Chondrocyte (in vitro differentiated cells): Measurements from ENCODE around the gene CLDN2. TPM values are rescaled to one million over a fixed set of nuclear protein-coding genes. Genes with fewer than 3 reads are reported as not detected.

Experiments used
- DNase-seq: peaks from one replicate; pipeline ENCODE4 v3.0.0; 2021; ENCODE audit warnings: mixed read lengths, low spot score
- H3K27ac Mint-ChIP-seq: one replicate; pipeline ENCODE4 v1.8.0; 2021; ENCODE audit warnings: mild to moderate bottlenecking, moderate library complexity, mixed read lengths; ENCODE audit not compliant: unreplicated experiment
- H3K27me3 Mint-ChIP-seq: 2 replicates; pipeline ENCODE4 v1.8.0; 2021; ENCODE audit warnings: low read depth, mixed read lengths
- H3K36me3 Mint-ChIP-seq: 2 replicates; pipeline ENCODE4 v1.8.0; 2021; ENCODE audit warnings: low read depth, mixed read lengths
- H3K4me1 Mint-ChIP-seq: 2 replicates; pipeline ENCODE4 v1.8.0; 2021; ENCODE audit warnings: low read depth, mild to moderate bottlenecking, mixed read lengths
- H3K4me3 Mint-ChIP-seq: one replicate; pipeline ENCODE4 v1.8.0; 2021; ENCODE audit warnings: mild to moderate bottlenecking, moderate library complexity, mixed read lengths; ENCODE audit not compliant: unreplicated experiment
- H3K9me3 Mint-ChIP-seq: 2 replicates; pipeline ENCODE4 v1.8.0; 2021; ENCODE audit warnings: low read depth, mixed read lengths
- total RNA-seq: library from RNA; stranded (reverse); gene quantifications from 3 replicates; pipeline ENCODE4 v1.2.1, GENCODE V29; 2021
- TF ChIP-seq, protein P1 (sequence below): fragments of 200-600 bp; sonication (generic); IDR thresholded peaks from 2 replicates; pipeline ENCODE4 v1.5.0; 2021; ENCODE audit warnings: antibody characterized with exemption, mild to moderate bottlenecking, moderate library complexity

Gene CLDN2
- total RNA-seq, 1 donor from 2014 or later: 0.07 TPM

DNA sequence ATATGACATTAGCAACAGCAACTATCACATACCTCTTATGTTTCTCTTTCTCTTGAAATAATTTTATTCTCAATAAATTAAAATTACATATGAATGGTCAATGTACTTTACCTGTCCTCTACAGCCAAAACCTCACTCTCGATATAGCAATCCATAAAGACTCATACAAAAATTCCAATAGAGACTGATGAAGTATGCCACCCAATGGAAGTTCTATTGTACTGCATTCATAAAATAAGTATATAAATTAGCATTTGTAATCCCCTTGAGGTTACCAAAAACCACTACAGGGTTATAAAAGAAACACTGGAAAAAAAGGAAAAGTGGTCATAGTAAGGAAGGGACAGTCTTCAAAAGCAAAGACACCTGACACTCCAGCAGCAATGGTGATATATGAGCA, 32.8 kb downstream of the CLDN2 start:
- Mint-ChIP-seq H3K4me1 (peaks cover 13% of the 10 kb centered on the region), H3K27ac (no peak overlapping the region), H3K27me3 (no peaks in the 10 kb centered on the region)

GRCh38 chrX:106954041-106954440, 33.8 kb downstream of the CLDN2 start:
- Mint-ChIP-seq H3K4me3 (no peak overlapping the region), H3K27me3 (no peaks in the 10 kb centered on the region), H3K9me3 (no peaks in the 10 kb centered on the region), H3K36me3 (peaks cover 4% of the 10 kb centered on the region), H3K27ac (no peak overlapping the region), H3K4me1 (peaks cover 13% of the 10 kb centered on the region)
- TF ChIP-seq, protein P1, sequence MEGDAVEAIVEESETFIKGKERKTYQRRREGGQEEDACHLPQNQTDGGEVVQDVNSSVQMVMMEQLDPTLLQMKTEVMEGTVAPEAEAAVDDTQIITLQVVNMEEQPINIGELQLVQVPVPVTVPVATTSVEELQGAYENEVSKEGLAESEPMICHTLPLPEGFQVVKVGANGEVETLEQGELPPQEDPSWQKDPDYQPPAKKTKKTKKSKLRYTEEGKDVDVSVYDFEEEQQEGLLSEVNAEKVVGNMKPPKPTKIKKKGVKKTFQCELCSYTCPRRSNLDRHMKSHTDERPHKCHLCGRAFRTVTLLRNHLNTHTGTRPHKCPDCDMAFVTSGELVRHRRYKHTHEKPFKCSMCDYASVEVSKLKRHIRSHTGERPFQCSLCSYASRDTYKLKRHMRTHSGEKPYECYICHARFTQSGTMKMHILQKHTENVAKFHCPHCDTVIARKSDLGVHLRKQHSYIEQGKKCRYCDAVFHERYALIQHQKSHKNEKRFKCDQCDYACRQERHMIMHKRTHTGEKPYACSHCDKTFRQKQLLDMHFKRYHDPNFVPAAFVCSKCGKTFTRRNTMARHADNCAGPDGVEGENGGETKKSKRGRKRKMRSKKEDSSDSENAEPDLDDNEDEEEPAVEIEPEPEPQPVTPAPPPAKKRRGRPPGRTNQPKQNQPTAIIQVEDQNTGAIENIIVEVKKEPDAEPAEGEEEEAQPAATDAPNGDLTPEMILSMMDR: no peak
- DNase-seq: no peak

More for the DNA sequence above, 32.8 kb downstream of the CLDN2 start:
- TF ChIP-seq, protein P1: peak; percentile 77
- H3K36me3 Mint-ChIP-seq: peaks cover 4% of the 10 kb centered on the region
- no peak for DNase-seq
- H3K4me3 Mint-ChIP-seq: no peak overlapping the region
- H3K9me3 Mint-ChIP-seq: no peaks in the 10 kb centered on the region

- peak overlapping the region; percentile 30 for H3K27ac Mint-ChIP-seq
- H3K4me1 Mint-ChIP-seq: peaks cover 13% of the 10 kb centered on the region
- H3K27me3 Mint-ChIP-seq: no peaks in the 10 kb centered on the region
- no peak overlapping the region for H3K4me3 Mint-ChIP-seq
- DNase-seq: no peak
- TF ChIP-seq, protein P1: no peak
- H3K9me3 Mint-ChIP-seq: no peaks in the 10 kb centered on the region
- peaks cover 4% of the 10 kb centered on the region for H3K36me3 Mint-ChIP-seq
Observed at GRCh38 chrX:106955004-106955772, 35.0 kb downstream of the CLDN2 start.

GRCh38 chrX:106957856-106958255, 37.7 kb downstream of the CLDN2 start:
- peaks cover 13% of the 10 kb centered on the region for H3K4me1 Mint-ChIP-seq
- no peaks in the 10 kb centered on the region for H3K27me3 Mint-ChIP-seq

GRCh38 chrX:106959901-106960300, 39.7 kb downstream of the CLDN2 start:
- H3K36me3 Mint-ChIP-seq: peaks cover 7% of the 10 kb centered on the region
- H3K4me1 Mint-ChIP-seq: peaks cover 12% of the 10 kb centered on the region
- no peak overlapping the region for H3K27ac Mint-ChIP-seq
- no peak for DNase-seq
- no peaks in the 10 kb centered on the region for H3K27me3 Mint-ChIP-seq
- peaks cover 9% of the 10 kb centered on the region for H3K9me3 Mint-ChIP-seq
- TF ChIP-seq, protein P1: peak; percentile 71
- no peak overlapping the region for H3K4me3 Mint-ChIP-seq

More at GRCh38 chrX:106957856-106958255, 37.7 kb downstream of the CLDN2 start:
- TF ChIP-seq, protein P1: no peak
- DNase-seq: no peak
- Mint-ChIP-seq H3K9me3 (no peaks in the 10 kb centered on the region), H3K4me3 (no peak overlapping the region), H3K27ac (no peak overlapping the region), H3K36me3 (peaks cover 4% of the 10 kb centered on the region)
